Loucy (cell line): ENCODE measurements around the gene SLFN11.
"Not testable (repeated sequence)": the region's sequence is repeated elsewhere in the genome, so short reads cannot be mapped to it uniquely, and the experiment has no call there.

Experiments
- H2AFZ ChIP-seq: fragments of 200-600 bp; sonication (generic); 2 replicates; pipeline ENCODE4 v1.6.0; 2016; ENCODE audit warnings: antibody characterized with exemption, mild to moderate bottlenecking, low read length, moderate library complexity
- H3F3A ChIP-seq: fragments of 200-600 bp; 2 replicates; pipeline ENCODE4 v1.6.0; 2016; ENCODE audit warnings: antibody characterized with exemption, low read depth, mild to moderate bottlenecking
- H3K27me3 ChIP-seq: fragments of 200-600 bp; sonication (generic); 2 replicates; pipeline ENCODE4 v1.6.1; 2014; ENCODE audit warnings: low read length, mild to moderate bottlenecking; ENCODE audit not compliant: insufficient read depth, poor library complexity, severe bottlenecking
- H3K36me3 ChIP-seq: fragments of 200-600 bp; sonication (generic); 2 replicates; pipeline ENCODE4 v1.6.1; 2016; ENCODE audit warnings: low read length; ENCODE audit not compliant: insufficient read depth
- H3K4me1 ChIP-seq: fragments of 200-600 bp; sonication (generic); 2 replicates; pipeline ENCODE4 v1.5.1; 2014; ENCODE audit warnings: low read length, mild to moderate bottlenecking; ENCODE audit not compliant: insufficient read depth, poor library complexity, severe bottlenecking
- H3K4me2 ChIP-seq: fragments of 200-600 bp; sonication (generic); 2 replicates; pipeline ENCODE4 v1.6.0; 2014; ENCODE audit warnings: antibody characterized with exemption, low read length, low read depth, mild to moderate bottlenecking; ENCODE audit not compliant: poor library complexity, severe bottlenecking
- H3K4me3 ChIP-seq: fragments of 200-600 bp; sonication (generic); 2 replicates; pipeline ENCODE4 v1.5.1; 2014; ENCODE audit warnings: low read length, mild to moderate bottlenecking, mixed read lengths; ENCODE audit not compliant: poor library complexity, severe bottlenecking
- H3K79me2 ChIP-seq: fragments of 200-600 bp; sonication (generic); 2 replicates; pipeline ENCODE4 v1.6.1; 2014; ENCODE audit warnings: low read length; ENCODE audit not compliant: insufficient read depth
- H3K9ac ChIP-seq: fragments of 200-600 bp; sonication (generic); 2 replicates; pipeline ENCODE4 v1.6.0; 2014; ENCODE audit warnings: mild to moderate bottlenecking, low read depth, low read length, moderate library complexity; ENCODE audit not compliant: poor library complexity, severe bottlenecking
- H3K9me2 ChIP-seq: fragments of 200-600 bp; sonication (generic); replicated peaks from 2 replicates; pipeline ENCODE4 v1.6.1; 2016; ENCODE audit warnings: low read depth, low read length, mixed read lengths
- H3K9me3 ChIP-seq: fragments of 200-600 bp; sonication (generic); 2 replicates; pipeline ENCODE4 v1.6.1; 2014; ENCODE audit warnings: mild to moderate bottlenecking, antibody characterized with exemption, low read length, low read depth; ENCODE audit not compliant: insufficient read depth
- H4K20me1 ChIP-seq: fragments of 200-600 bp; sonication (generic); 2 replicates; pipeline ENCODE4 v1.6.0; 2014; ENCODE audit warnings: antibody characterized with exemption, low read length, mild to moderate bottlenecking; ENCODE audit not compliant: insufficient read depth, poor library complexity, severe bottlenecking
- EZH2phosphoT487 ChIP-seq: fragments of 200-600 bp; IDR thresholded peaks from 2 replicates; pipeline ENCODE4 v1.6.1; 2018; ENCODE audit warnings: antibody characterized with exemption, mild to moderate bottlenecking, moderate library complexity, borderline replicate concordance
- TF ChIP-seq, protein P1 (sequence below): fragments of 200-600 bp; sonication (generic); conservative IDR thresholded peaks from 2 replicates; pipeline ENCODE4 v1.5.1; 2014; ENCODE audit warnings: mild to moderate bottlenecking, antibody characterized with exemption, low read length

Gene SLFN11

GRCh38 chr17:35338230-35338629 is 35.2 kb downstream of the SLFN11 start:
- no peaks in the 10 kb centered on the region for H3K9me2 ChIP-seq
- no peaks in the 10 kb centered on the region for H3K79me2 ChIP-seq
- no peak overlapping the region for H3K9ac ChIP-seq
- no peak overlapping the region for H2AFZ ChIP-seq
- H3K36me3 ChIP-seq, result no peaks in the 10 kb centered on the region
- no peak overlapping the region for H3K4me3 ChIP-seq
- no peaks in the 10 kb centered on the region for H3K27me3 ChIP-seq
- H3F3A ChIP-seq, result no peaks in the 10 kb centered on the region
- no peaks in the 10 kb centered on the region for H4K20me1 ChIP-seq
- no peak overlapping the region for H3K4me2 ChIP-seq
- TF ChIP-seq, protein P1, sequence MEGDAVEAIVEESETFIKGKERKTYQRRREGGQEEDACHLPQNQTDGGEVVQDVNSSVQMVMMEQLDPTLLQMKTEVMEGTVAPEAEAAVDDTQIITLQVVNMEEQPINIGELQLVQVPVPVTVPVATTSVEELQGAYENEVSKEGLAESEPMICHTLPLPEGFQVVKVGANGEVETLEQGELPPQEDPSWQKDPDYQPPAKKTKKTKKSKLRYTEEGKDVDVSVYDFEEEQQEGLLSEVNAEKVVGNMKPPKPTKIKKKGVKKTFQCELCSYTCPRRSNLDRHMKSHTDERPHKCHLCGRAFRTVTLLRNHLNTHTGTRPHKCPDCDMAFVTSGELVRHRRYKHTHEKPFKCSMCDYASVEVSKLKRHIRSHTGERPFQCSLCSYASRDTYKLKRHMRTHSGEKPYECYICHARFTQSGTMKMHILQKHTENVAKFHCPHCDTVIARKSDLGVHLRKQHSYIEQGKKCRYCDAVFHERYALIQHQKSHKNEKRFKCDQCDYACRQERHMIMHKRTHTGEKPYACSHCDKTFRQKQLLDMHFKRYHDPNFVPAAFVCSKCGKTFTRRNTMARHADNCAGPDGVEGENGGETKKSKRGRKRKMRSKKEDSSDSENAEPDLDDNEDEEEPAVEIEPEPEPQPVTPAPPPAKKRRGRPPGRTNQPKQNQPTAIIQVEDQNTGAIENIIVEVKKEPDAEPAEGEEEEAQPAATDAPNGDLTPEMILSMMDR, result no peak
- TF ChIP-seq EZH2phosphoT487, result no peak
- H3K9me3 ChIP-seq, result peaks cover 5% of the 10 kb centered on the region; the same call in 1 of the 2 replicates
- H3K4me1 ChIP-seq, result peaks cover 7% of the 10 kb centered on the region

DNA sequence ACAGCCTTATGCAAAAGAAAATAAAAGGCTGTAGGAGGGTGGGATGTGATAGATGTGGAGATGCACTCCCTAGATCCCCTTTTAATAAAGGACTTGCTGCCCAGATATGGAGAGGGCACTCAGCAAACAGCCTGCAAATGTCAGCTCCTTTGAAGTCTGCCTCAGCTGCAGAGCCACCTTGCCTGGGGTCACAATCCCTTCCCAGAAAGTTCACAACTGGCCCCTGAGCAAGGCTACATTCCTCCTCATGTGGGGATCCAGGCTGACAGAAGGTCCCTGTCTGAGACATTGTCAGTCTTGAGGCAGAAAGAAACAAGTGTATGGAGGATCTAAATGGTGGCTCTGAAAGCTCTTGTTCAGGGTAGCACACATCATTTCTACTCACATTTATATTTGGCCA is 36.1 kb downstream of the SLFN11 start:
- H3K9me3 ChIP-seq, result peaks cover under 1% of the 10 kb centered on the region; the same call in 1 of the 2 replicates
- H3K9ac ChIP-seq, result no peak overlapping the region
- no peaks in the 10 kb centered on the region for H3K79me2 ChIP-seq
- no peaks in the 10 kb centered on the region for H3K9me2 ChIP-seq
- no peaks in the 10 kb centered on the region for H3K27me3 ChIP-seq
- no peak overlapping the region for H3K4me2 ChIP-seq
- H3K36me3 ChIP-seq, result no peaks in the 10 kb centered on the region
- no peaks in the 10 kb centered on the region for H3F3A ChIP-seq
- H3K4me3 ChIP-seq, result no peak overlapping the region
- TF ChIP-seq EZH2phosphoT487, result no peak
- TF ChIP-seq, protein P1, result no peak
- H4K20me1 ChIP-seq, result no peaks in the 10 kb centered on the region
- peaks cover 7% of the 10 kb centered on the region for H3K4me1 ChIP-seq
- H2AFZ ChIP-seq, result no peak overlapping the region

DNA sequence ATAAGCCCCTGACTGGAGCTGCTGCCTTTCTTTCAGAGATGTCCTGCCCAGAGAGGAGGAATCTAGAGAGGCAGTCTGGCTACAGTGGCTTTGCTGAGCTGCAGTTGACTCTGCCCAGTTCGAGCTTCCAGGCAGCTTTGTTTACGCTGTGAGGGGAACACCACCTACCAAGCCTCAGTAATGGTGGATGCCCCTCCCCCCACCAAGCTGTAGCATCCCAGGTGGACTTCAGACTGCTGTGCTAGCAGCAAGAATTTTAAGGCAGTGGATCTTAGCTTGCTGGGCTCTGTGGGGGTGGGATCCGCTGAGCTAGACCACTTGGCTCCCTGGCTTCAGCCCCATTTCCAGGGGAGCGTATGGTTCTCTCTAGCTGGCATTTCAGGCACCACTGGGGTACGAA is 39.8 kb downstream of the SLFN11 start:
- H3K9me2 ChIP-seq, H3K4me3 ChIP-seq, H3K79me2 ChIP-seq, H3K9me3 ChIP-seq, H3K4me2 ChIP-seq, H2AFZ ChIP-seq, H3K36me3 ChIP-seq, H3K9ac ChIP-seq, H3K4me1 ChIP-seq, H3F3A ChIP-seq, H4K20me1 ChIP-seq, H3K27me3 ChIP-seq: not testable (repeated sequence)

DNA sequence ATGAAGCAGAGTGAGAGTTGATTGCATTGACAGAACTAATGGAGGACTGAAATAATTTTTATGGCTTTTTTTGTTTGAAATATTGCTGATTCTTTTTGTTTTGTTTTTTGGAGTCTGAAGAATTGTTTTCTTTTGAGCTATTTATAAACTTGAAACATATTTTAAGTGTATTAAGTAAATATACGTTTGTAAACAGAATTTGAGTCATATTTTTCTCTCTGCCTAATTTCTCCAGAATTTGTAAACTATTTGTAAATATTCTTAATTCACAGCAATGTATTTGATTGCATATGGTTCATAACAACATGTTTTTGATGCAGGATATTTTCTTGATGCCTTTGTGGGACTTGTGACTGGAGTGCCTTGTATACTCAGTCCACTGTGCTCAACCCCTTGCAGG is 50.7 kb downstream of the SLFN11 start:
- no peaks in the 10 kb centered on the region for H3K9me3 ChIP-seq
- H3K4me3 ChIP-seq, result no peak overlapping the region
- no peak overlapping the region for H2AFZ ChIP-seq
- TF ChIP-seq, protein P1, result no peak
- TF ChIP-seq EZH2phosphoT487, result no peak
- no peaks in the 10 kb centered on the region for H3K27me3 ChIP-seq
- H3F3A ChIP-seq, result no peaks in the 10 kb centered on the region
- no peaks in the 10 kb centered on the region for H3K36me3 ChIP-seq
- no peak overlapping the region for H3K4me2 ChIP-seq
- H3K9me2 ChIP-seq, result no peaks in the 10 kb centered on the region
- no peak overlapping the region for H3K9ac ChIP-seq
- H3K4me1 ChIP-seq, result no peaks in the 10 kb centered on the region
- no peaks in the 10 kb centered on the region for H4K20me1 ChIP-seq
- no peaks in the 10 kb centered on the region for H3K79me2 ChIP-seq
